ENCODE measurements around the gene RCAN1.

Gene RCAN1

GRCh38 chr21:34598931-34599400 is 15.9 kb downstream of the RCAN1 start:
- DNase-seq = no peak

- no peak for DNase-seq
Measured at GRCh38 chr21:34597406-34597805, 17.5 kb downstream of the RCAN1 start.

- no peak for DNase-seq
Measured at GRCh38 chr21:34596561-34597271, 18.2 kb downstream of the RCAN1 start.

- no peak for DNase-seq
Measured at GRCh38 chr21:34595457-34595856, 19.5 kb downstream of the RCAN1 start.

GRCh38 chr21:34594566-34595234 is 20.2 kb downstream of the RCAN1 start:
- DNase-seq = no peak

- DNase-seq = no peak
Measured at GRCh38 chr21:34593954-34594531, 20.9 kb downstream of the RCAN1 start.

GRCh38 chr21:34593423-34593822 is 21.5 kb downstream of the RCAN1 start:
- DNase-seq = peak; percentile 75 to 83

GRCh38 chr21:34592120-34592955 is 22.6 kb downstream of the RCAN1 start:
- DNase-seq = peak in 1 of 2 experiments; percentile 32

- DNase-seq = peak; percentile 34 to 92
Measured at GRCh38 chr21:34590520-34590919, 24.4 kb downstream of the RCAN1 start.

- DNase-seq = peak in 1 of 2 experiments; percentile 30
Measured at GRCh38 chr21:34589511-34590282, 25.2 kb downstream of the RCAN1 start.

- no peak for DNase-seq
Measured at GRCh38 chr21:34583926-34584563, 30.9 kb downstream of the RCAN1 start.

GRCh38 chr21:34582506-34583150 is 32.3 kb downstream of the RCAN1 start:
- peak; percentile 42 to 61 for DNase-seq

- DNase-seq = peak; percentile 30 to 53
Measured at GRCh38 chr21:34580181-34580700, 34.7 kb downstream of the RCAN1 start.

GRCh38 chr21:34579411-34579810 is 35.5 kb downstream of the RCAN1 start:
- DNase-seq = no peak

- no peak for DNase-seq
Measured at GRCh38 chr21:34576041-34576511, 38.8 kb downstream of the RCAN1 start.

GRCh38 chr21:34574601-34575529 is 40.0 kb downstream of the RCAN1 start:
- DNase-seq = no peak

- DNase-seq = no peak
Measured at GRCh38 chr21:34571994-34572393, 42.9 kb downstream of the RCAN1 start.

GRCh38 chr21:34570313-34570712 is 44.6 kb downstream of the RCAN1 start:
- DNase-seq = no peak

GRCh38 chr21:34569381-34569979 is 45.4 kb downstream of the RCAN1 start:
- DNase-seq = no peak

Measured in NCI-H187 (cell line).